Retinal pigment epithelial cell (primary cell): ENCODE data around the gene LEF1.

ENCODE experiments used
- DNase-seq: peaks from one replicate; pipeline ENCODE4 v3.0.0-alpha.2; 2010; ENCODE audit warnings: low read depth
- H3K4me3 ChIP-seq: 2 replicates; pipeline ENCODE4 v1.5.1; 2011; ENCODE audit warnings: mild to moderate bottlenecking, low read length, control low read depth, moderate library complexity
- CTCF ChIP-seq: conservative IDR thresholded peaks from 2 replicates; pipeline ENCODE4 v1.5.1; 2011; ENCODE audit warnings: low read depth, low read length, control low read depth, inconsistent platforms

The LEF1 gene

DNA sequence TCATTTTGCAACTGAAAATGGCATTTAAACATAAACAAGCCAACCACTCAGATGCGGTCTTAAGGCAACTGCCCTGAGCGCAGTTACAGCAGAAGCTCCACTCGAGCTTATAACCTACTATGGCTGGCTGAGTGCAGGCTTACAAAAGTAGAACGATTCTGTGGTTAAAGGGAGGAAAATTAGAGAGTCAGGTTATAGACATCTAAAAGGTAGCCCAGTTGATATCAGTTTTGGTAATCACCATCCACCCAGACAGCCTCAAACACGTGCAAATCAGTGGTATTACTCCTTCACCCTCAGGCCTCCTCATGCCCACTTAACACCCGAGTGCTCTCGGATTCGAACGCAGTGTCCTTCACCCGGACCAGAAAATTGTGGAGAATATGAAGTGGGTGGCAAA, 3.1 kb downstream of the LEF1 start:
- DNase-seq, result no peak
- H3K4me3 ChIP-seq, result no peak overlapping the region
- no peak for TF ChIP-seq CTCF

GRCh38 chr4:108163351-108163750, 5.4 kb downstream of the LEF1 start:
- no peak overlapping the region for H3K4me3 ChIP-seq
- no peak for DNase-seq
- no peak for TF ChIP-seq CTCF

- DNase-seq, result no peak
- no peak for TF ChIP-seq CTCF
- no peak overlapping the region for H3K4me3 ChIP-seq
Measured at GRCh38 chr4:108160741-108161352, 7.9 kb downstream of the LEF1 start.

GRCh38 chr4:108159845-108160244, 8.9 kb downstream of the LEF1 start:
- H3K4me3 ChIP-seq, result no peak overlapping the region
- no peak for TF ChIP-seq CTCF
- DNase-seq, result no peak

- DNase-seq, result no peak
- H3K4me3 ChIP-seq, result no peak overlapping the region
- no peak for TF ChIP-seq CTCF
Measured at GRCh38 chr4:108157655-108158054, 11.1 kb downstream of the LEF1 start.

GRCh38 chr4:108156391-108156790, 12.3 kb downstream of the LEF1 start:
- DNase-seq, result no peak
- no peak overlapping the region for H3K4me3 ChIP-seq
- TF ChIP-seq CTCF, result no peak

DNA sequence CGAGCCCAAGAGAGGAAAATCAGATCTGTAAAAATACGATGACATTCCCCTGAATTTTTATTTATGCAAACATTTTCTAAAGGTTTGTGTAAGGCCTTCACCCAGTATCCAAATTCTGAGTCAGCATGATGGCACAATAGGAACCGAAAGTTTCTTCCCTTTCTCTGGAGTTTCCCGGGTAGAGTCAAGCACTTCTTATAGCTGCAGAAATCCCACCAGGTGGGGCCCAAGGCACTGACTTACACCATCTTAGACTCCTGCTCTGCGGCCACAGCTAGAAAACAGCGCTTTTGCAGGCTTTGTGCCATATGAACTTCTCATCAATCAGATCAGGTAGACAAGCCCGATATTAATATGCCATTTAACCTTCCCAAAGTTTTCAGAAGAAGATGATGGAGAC, 13.4 kb downstream of the LEF1 start:
- H3K4me3 ChIP-seq, result no peak overlapping the region
- peak; percentile 45 for TF ChIP-seq CTCF
- no peak for DNase-seq
